GM19193 (cell line): ENCODE measurements around the gene TMEM40.

Experiments used
- POLR2A ChIP-seq: IDR thresholded peaks from 4 replicates; pipeline ENCODE4 v1.6.1; 2011; ENCODE audit not compliant: insufficient read depth, insufficient read length; ENCODE audit errors: extremely low read depth

TMEM40 gene

DNA sequence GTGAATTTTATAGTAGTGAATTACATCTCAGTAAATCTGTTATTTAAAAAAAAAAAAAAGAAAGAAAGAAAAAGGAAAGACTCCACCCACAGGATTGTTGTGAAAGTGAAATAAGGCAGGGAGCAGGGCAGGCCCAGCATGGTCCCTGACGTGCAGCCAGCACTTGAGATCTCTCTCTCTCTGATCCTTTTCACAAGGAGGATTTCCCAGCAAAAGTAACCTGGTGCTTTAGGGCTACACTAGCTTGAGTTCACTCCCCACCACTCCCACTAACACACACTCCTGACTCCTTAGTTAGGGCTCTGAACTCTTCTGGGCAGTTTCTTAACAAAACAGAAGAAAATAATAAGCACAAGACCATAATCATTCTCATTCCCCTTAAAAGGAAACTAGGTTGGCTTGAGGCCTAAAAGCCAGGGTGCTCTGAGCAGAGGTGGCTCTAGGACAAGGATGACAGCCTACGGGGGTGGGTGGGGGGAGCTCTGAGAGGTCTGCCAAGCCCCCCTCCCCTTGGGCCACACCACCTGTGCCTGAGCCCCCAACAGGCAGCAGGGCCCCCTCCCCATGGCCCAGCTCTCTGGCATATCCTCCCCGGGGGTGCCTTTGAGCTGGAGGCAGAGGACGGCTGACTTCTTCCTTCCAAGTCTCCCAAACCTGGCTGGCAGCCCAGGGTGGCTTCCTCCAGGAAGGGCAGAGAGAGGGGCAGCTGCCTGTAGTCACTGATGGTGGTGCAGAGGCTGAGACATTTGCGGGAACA is 856 bp downstream of the TMEM40 start:
- TF ChIP-seq POLR2A: no peak

DNA sequence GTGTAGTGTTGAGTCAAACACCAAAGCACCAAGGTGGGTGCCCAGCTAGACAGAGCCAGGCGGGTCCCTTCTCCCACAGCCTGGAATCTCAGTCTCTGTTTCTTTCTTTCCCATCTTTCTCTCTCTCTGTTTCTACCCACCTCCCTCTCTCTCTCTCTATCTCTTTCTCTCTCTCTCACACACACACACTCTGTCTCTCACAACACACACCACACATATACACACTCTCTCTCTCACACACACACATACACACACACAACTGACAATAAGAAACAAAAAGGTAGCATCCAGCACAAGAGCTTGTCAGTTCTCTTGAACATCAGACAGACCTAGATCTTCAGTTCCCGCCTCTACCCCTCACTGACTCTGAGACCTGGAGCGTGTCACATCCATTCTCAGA is 2.4 kb downstream of the TMEM40 start:
- TF ChIP-seq POLR2A: no peak

GRCh38 chr3:12756175-12756574 is 2.9 kb downstream of the TMEM40 start:
- no peak for TF ChIP-seq POLR2A

DNA sequence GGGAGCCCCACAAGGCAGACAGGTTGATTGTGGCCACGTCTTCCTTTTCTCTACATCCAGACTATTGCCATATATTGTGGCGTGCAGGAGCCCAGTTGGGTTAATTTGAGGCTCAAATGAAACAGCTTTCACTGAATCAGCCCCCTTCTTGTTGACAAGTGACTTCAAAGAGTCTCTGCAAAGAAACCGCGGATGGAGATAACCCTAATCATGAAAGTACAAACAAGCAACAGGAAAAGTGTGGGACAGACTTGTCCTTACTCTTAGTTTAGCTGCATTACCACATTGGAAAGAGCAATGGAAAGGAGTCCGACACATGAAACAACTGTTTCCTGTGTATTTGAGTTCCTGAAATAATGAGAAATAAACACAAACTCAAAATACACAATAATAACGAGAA is 3.3 kb downstream of the TMEM40 start:
- TF ChIP-seq POLR2A: no peak

DNA sequence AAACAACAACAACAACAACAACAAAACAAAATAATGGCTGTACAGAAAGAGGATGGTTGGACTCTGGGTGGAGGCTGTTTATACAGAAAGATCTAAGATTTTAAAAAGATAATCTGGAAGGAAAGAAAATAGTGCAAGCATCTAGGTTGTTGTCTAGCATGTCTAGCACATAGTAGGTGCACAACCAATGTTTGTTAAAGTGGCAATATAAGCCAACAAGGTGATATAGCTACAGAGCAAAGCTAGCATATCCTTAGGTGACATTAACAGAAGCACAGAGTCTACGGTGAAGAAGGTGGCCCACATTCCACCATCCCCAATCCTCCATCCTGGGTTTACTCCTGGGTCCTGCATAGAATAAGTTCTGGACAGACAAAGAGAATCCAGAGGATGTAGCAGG is 4.7 kb downstream of the TMEM40 start:
- no peak for TF ChIP-seq POLR2A

- no peak for TF ChIP-seq POLR2A
These were observed 5.6 kb downstream of the TMEM40 start for GRCh38 chr3:12753275-12754028.

DNA sequence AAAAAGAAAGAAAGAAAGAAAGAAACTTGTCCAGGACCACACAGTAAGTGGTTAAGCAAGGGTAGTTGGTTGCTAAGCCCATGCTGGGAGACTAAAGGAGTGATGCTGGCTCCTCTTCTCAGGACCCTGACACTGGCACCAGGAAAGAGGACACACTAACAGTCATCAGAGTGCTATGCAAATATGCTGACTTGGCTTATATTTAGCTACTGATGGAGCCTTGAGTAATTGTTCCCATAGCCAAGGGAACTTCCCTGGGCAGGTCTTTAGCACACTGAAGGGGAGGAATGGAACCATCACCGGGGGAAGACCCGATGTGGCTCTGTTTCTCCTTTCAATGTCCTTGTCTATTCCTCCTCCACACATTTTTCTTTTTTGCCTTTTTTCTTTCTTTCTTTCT is 6.2 kb downstream of the TMEM40 start:
- no peak for TF ChIP-seq POLR2A

GRCh38 chr3:12752102-12752501 is 7.0 kb downstream of the TMEM40 start:
- no peak for TF ChIP-seq POLR2A

DNA sequence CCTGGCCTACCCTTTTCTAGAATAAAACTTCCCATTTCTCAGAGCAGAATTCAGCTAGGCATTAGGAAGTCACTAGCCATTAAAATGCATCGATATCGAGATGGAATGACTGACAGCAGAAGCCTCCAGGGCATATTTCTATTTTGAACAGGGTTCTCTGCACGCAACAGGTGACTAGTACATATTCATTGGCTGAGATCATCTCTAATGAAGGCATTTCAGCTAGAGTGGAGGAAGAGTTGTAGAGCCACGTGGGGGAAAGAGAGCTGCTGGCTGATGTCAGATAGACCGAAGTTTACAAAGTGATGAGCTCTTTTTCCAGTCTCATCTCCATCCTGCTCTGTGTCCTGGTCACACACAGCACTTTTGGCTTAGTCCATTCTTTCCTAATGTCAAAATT is 7.5 kb downstream of the TMEM40 start:
- no peak for TF ChIP-seq POLR2A

DNA sequence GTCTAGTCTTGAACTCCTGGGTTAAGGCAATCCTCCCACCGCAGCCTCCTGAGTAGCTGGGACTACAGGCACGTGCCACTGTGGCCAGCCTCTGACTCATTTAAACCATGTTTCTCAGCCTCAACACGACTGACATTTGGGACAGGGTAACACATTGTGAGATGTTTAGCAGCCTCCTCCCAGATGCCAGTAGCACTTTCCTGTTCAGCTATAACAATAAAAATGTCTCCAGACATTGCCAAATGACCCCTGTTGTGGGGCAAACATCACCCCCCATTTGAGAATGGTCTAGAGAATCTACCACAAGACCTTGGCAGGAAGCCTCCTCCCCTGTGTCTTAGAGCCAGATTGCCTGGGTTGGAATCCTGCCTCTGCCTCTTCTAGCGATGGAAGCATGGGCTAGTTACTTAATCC is 8.4 kb downstream of the TMEM40 start:
- no peak for TF ChIP-seq POLR2A

- no peak for TF ChIP-seq POLR2A
These were observed 8.8 kb downstream of the TMEM40 start for GRCh38 chr3:12750223-12750622.

- TF ChIP-seq POLR2A: no peak
These were observed 10.6 kb downstream of the TMEM40 start for GRCh38 chr3:12748477-12748876.

- no peak for TF ChIP-seq POLR2A
These were observed 12.6 kb downstream of the TMEM40 start for GRCh38 chr3:12746419-12746818.

GRCh38 chr3:12744326-12744725 is 14.7 kb downstream of the TMEM40 start:
- TF ChIP-seq POLR2A: no peak

DNA sequence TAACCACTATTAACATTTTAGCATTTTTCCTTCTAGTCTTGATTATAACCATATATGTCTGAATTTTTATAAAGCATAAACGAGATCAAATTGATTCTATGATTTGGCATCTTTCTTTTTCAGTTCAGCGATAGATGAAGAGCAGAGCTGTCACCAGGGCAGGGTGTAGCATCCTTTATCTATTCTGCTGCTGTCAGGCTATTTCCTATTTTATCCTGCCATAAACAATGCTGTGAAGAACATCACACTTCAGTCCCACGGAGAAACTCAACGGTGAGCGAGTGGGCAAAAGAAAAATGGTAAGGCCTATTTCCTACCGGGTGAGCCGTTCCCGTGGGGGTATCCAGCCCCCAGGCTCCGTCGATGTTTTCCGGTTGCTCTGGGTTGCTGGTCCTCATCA is 15.5 kb downstream of the TMEM40 start:
- no peak for TF ChIP-seq POLR2A

GRCh38 chr3:12742330-12743107 is 16.5 kb downstream of the TMEM40 start:
- TF ChIP-seq POLR2A: no peak

DNA sequence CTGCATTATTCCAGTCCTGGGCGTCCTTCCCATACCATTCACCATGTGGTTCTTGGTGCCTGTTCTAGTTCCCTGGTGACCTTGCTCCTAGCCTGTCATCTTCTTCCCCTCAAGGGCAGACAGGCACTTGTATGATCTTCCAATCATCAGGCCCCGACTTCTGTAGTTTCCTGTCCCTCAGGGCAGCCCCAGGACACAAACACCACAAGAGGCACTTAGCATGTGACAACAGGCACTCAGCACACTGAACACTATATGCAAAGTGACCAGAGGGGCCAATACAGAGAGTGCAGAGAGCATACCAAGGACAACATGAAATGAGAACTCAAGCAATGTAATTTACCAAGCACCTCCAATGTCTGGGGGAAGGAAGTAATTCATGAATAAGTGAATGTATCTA is 17.9 kb downstream of the TMEM40 start:
- TF ChIP-seq POLR2A: no peak

DNA sequence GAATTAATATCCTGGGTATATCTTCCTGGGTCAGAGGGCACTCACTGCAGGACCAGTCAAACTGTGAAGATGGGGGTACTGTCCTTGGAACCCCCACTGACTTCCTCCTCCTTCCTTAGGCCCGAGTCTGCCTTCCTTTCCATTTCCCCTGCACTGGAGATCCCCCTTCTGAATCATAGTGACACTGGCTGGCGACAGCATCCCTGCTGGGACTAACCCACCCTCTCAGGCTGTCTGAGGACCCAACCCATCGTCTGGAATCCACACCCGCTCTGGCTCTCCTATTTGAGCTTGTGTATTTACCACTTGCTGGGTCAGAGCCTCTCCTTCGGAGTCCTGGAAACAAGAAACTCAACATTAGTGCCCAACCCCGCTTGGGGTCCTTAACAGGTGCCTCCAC is 21.2 kb downstream of the TMEM40 start:
- no peak for TF ChIP-seq POLR2A
